GM15510 (cell line): ENCODE data around the gene COL17A1.

ENCODE experiments used
- POLR2A ChIP-seq: IDR thresholded peaks from 3 replicates; pipeline ENCODE4 v1.6.1; 2011; ENCODE audit warnings: borderline replicate concordance; ENCODE audit not compliant: insufficient read length; ENCODE audit errors: extremely low read depth

COL17A1 gene

DNA sequence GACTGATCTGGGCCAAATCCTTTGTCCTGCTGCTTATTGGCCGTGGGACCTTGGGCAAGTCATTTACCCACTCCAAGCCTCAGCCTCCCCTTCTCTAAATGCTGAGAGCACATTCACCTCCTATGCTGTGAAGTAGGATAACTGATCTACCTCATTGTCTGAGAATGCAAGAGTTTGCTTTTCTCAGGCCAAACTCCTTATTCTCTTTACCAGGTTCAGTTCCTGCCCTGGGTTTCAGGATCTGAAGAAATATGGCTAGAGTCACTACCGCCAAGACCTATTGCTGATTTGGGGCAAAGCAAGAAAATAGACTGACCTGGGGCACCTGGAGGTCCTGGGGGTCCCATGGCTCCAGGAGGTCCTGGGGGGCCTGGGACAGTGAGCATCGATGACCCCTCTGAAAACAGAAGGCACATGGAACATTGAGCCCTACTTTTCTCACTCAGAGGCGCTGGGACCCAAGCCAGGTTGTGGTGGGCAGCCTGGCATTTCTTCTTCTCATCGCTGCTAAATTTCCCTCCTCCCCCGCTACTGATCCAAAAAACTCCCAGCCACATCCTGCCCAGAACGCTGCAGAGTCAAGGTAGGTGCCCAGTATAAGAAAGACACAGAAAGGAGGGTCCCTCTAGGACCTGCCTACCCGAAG is 42.4 kb downstream of the COL17A1 start:
- TF ChIP-seq POLR2A = no peak

DNA sequence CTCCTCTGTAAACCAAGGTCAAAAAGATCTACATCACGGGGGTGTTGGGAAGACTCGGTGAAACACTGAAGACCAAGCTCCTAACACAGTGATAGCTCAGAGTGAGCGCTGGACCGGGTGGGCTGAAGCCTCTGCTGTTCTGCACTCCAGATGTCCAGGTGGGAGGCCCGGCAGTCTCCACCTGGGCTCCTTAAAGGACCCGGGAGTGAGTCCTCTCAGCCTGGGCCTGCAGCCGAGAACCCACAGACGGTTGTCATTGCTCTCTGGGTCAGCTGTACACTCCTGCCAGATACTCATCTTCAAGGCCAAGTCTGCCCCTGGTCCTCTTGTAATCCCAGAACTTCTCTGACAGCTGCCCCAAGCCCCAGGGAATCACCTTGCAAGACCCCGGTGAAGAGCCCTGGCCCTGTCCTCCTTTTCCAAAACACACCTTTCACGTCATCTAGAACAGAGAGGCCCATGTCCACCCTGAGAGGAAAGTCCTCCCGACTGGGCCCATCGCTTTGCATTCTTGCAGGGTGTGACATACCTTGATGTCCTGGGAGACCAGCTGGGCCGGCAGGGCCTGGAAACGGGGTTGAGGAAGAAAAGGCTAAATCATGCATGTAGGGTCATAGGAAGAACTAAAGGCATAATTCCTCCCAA is 43.7 kb downstream of the COL17A1 start:
- TF ChIP-seq POLR2A = no peak

DNA sequence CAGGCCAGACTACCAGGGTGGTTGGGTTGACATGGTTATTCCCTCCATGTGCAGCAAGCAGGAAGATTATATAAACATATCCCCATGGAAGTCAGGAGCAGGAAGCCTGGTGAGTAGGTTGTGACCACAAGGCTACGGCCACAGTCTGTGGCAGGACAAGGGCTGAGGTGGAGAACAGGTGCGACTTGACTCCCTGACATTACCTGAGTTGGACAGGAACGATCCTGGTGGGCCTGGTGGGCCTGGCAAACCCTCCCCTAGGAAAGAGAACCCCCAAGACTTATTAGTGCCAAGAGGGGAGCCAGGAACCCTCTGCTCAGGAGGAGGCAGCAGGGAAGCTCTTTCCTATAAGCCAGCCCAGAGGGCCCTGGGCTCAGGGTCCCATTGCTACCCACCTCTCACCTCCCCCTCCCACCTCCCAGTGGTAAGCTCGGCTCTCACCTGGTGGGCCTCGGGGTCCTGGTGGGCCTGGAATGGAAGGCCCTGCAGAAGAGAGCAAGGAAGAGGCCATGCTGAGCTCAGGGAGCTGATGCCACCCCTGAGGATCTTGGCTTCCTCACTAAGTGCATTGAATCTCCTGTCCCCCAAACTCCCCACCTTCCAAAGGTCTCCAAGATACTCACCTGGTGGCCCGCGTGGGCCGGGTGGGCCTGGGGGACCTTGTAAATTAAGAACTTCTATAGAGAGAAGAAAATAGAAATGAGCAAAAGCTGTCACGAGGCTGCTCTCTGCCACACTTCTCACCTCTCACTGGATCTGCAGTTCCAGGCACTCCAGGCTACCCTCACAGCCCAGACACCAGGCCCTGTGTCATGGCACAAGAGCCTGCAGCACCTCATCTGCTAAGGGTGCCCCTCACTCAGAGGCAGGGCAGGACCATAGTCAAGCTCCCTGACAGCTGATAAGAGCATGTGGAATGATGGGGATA is 44.6 kb downstream of the COL17A1 start:
- TF ChIP-seq POLR2A = no peak

DNA sequence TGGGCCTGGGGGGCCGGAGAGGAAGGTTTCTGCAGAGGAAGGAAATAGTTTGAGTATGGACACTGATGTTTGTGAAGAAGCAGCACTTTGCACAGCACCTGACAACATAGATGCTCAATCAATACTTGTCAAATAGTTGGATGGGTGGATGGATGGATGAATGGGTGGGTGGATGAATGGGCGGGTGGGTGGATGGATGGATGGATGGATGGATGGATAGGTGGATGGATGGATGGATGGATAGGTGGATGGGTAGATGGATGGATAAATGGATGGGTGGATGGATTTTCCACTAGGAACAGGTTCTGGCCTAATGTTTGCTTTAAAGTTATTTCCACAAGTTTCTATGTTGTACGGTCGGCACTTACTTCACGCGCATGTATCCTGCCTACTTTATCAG is 45.3 kb downstream of the COL17A1 start:
- TF ChIP-seq POLR2A = no peak

DNA sequence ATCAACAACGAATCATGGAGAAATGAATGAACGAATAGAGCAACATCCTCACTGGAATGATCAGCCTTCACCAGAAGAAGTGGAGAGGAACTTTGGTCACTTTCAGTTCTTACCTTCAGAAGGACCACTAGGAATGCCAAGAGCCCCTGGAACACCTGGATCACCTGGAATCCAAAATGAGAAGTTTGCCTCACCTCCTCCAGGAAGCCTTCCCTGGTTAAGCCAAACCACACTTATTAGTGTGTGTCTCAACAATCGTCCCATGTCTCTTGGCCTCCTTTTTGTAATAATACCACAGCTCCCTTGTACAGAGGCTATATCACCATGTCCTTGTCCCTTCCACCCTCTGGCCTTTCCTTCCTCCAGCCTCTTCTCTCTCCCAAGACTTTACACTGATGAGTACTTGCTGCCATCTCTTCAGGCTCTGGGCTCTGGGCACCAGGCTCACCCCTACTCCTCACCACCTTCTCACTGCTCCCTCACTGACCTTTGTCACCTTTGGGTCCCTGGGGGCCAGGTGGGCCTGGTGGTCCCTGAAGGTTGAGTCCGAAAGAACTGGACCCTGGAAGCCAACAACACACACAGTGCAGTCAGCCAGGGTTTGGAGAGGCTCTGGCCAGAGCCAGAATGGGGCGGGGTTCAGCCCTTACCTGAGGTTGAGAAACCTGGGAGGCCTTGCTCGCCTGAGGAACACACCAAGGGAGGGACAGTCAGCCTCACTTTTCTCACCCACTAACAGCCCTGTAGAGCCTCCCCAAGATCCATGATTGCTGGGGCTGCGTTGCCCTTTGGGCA is 46.5 kb downstream of the COL17A1 start:
- TF ChIP-seq POLR2A = no peak

DNA sequence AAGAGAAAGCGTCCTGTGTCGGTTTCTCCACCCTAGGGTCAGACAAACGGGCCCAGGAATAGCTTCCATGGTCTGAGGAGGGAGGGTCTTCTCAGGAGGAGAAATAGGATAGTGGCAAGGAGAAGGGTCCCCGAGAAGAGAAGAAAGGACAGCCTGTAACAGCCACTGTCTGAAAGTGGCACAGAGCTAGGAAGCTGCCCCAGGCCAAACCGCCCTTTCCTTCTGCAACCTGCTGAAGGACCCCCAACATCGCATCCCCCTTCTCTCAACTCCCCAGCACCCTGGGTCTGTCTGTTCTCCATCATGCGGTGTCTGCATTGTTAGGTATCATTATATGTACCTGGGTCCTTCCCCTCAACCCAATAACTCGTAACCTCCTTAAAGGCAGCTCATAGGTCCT is 47.1 kb downstream of the COL17A1 start:
- TF ChIP-seq POLR2A = no peak

DNA sequence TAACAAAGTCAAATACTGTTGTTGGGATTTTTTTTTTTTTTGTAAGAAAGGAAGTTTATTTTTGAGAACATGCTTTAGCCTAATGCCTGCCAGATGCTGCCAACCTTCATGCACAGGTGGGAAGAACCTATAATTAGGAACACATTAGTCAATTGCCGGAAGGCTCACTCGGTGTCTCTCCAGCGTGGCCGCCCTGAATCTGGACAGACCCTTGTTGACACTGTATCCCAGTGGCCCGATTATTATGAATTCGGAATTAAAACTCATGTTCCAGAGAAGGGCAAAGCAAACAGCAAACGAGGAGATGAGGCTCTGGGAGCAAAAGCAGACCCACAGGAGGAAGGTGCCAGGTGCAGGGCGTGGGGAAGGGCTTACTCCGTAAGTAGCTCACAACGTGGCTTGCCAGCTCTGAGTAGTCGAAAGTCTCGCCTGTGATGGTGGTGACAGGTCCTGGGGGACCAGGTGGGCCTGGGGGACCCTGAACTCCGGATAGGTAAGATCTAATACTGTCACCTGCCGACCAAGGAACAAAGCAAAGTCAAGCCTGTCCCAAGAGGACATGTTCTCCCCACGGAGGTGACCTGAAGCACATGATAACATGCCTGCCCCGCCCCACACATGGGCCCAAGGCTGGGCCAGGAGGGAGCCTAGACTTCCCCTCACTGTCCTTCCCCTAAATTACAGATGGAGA is 48.3 kb downstream of the COL17A1 start:
- TF ChIP-seq POLR2A = no peak

DNA sequence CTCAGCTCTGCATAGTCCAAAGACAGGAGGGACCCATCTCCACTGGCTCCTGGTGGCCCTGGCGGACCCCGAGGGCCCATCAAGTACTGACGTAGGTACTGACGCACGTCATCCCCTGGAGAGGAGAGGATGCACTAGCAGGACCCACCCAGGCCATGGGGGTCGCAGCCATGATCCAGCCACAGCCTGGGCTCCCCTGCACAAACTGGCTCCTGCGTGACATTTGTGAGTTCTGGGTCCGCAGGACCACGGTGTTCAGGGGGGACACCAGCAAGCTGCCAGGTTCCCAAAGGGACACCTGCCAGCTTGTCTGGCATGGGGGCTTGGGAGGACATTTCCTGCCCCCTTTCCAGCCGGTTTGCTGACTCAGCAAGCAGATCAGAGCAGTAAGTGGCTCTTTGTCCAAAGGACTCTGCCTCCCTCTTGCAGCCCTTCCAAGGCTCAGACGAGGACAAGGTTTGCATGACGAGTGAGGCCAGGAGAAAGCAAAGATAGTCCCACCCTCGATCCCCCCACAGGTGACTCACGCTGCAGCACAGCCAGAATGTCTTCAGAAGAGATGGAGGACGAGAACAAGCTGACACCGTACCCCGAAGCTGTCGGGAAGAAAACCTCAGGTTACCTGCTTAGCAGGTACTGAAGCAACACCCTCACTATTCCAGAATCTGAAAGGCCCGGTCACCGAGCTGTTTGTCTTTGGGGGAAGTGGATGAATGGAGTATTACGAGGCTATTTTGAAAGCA is 49.0 kb downstream of the COL17A1 start:
- no peak for TF ChIP-seq POLR2A

DNA sequence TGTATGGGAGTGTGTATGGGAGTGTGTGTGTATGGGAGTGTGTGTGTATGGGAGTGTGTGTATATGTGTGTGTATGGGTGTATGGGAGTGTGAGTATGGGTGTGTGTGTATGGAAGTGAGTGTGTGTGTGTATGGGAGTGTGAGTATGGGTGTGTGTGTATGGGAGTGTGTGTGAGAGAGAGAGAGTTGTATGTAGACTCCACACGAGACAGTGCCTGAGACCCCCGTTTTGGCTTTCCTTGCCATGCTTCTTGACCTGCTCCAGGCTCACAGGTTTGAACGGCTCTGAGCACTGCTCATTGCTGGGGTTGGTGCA is 49.7 kb downstream of the COL17A1 start:
- TF ChIP-seq POLR2A = no peak

DNA sequence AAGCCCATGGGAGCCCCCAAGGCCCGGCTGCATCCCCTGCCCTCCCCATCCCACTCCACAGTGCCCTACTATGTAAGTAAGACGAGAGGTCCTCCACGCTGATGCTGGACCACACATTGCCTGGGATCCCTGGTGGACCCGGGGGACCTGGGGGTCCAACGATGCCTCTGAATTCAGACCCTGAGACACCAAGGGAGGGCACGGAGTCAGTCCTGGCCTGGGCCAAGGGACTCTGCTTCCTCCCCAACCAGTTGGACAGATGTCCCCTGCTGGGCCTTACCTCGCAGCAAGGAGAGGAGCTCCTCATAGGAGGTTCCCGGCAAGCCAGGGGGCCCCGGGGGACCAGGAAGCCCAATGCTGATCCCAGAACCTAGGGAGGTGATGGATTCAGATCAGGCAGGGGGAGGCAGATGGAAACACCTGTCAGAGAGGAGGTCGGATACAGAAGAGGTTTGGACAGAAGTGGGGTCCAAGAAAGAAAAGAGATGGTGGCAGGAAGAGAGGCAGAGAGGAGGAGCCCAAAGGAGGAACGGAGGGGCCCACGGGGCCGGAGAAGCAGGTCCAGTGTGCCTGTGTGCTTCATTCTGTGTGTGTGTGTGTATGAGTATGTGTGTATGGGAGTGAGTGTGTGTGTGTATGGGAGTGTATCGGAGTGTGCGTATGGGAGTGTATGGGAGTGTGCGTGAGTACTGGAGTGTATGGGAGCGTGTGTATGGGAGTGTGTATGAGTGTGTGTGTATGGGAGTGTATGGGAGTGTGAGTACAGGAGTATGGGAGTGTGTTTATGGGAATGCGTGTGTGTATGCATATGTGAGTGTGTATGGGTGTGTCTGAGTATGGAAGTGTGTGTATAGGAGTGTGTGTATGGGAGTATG is 50.2 kb downstream of the COL17A1 start:
- TF ChIP-seq POLR2A = no peak

DNA sequence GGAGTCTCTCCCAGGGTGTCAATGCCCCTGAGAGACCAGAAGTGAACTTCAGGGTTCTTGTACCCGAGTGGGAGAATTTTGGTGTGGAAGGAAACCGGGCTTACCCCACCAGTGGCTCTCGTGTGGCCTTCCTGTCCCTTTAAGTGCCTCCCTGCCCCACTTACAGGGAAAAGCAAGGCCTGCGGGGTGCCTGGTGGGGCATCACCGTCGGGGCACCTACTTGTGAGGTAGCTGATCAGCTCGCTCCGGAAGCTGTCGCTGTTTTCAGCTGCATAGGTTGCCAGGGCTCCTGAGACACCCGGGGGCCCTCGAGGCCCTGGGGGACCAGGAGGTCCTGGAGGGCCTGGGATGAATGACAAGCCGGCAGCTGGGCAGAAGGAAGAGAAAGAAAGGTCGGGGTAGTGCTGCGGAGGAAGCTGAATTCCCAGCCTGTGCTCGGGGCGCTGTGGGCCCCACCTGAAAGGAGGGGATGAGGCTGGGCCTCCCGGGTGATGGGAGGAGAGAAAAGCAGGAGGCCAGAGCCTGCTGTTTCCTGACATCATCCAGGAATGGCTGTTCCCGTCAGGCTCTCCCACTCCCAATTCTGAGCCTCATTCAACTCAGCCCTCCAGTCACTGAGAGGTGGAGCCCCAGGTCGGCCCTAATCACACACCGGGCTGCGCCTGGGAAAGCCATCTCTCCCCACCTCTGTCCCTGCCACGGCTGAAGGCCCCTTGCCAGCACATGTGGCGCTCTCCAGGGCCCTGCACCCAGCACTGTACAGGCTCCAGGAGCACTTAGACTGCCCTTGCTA is 51.1 kb downstream of the COL17A1 start:
- TF ChIP-seq POLR2A = no peak

DNA sequence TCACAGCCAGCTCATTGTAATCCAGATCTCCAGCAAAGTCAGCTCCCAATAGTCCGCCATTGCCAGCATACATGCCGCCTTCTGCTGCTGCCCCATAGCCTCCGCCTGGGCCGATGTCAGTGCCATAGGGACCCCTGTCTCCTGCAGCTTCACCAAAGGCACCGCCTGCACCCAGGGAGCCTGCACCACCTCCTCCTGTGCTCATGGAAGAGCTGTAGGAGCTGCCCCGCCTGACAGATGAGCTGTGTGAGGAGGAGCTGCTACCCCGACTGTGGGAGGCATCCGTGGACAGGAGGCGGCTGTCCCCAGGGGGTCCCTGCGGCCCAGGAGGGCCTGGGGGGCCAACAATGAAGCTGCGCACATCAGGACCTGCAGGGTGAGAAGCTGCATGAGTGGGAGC is 51.7 kb downstream of the COL17A1 start:
- TF ChIP-seq POLR2A = no peak
